HG02852 (cell line): ENCODE measurements around the gene CENPP.
"Not testable (repeated sequence)": the region's sequence is repeated elsewhere in the genome, so short reads cannot be mapped to it uniquely, and the experiment has no call there.

Experiments
- ATAC-seq: cut with Tn5 transposase; IDR thresholded peaks from one replicate; pipeline ENCODE4 v1.9.1; 2021; ENCODE audit warnings: mild to moderate bottlenecking, moderate library complexity; ENCODE audit not compliant: unreplicated experiment

The CENPP gene

DNA sequence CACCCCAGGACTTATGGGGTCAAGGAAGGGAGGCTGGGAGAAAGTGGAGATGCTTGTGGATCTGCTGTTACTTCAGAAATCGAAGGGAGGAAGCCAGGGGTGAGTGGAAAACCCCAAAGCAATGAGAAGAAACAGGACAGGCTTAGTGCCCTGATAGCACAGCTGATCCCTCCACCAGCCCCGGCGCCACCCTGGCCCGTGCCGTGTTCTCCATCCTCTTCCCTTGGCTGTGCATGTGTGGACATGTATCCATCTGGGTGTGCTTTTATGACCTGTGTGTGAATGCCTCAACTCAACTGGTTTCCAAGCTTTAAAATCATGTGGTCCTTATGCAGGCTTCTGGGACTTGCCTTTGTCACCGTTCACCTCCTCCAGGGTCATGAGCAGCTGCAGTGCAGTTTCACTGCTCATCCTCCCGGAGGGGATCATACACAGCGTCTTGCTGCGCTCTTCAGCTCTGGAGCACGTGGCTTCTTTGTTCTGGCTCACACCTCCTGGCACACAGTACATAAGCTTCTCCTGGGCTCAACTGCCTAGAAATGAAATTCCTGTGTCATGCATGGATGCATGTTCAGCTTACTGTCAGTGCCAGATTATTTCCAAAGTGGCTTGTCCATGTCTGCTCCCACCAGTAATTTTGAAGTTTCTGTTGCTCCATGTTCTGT lies 286.0 kb downstream of the CENPP start:
- ATAC-seq = no peak

DNA sequence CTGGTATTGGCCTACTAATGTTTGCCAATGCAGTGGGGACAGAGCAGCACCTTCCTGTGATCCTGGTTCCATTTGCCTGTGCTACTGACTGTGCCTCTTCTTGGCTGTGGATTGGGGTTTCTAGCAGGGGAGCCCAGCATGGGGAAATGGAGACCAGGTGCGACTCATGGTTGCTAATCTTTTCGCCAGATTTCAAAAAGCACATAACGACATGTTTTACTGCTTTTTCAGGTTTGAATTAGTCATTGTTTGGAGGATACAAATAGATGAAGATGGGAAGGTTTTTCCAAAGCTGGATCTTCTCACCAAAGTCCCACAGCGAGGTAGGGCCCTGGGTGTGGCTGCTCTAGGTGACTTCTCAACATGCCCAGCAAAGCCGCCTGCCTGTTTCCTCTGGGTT lies 286.5 kb downstream of the CENPP start:
- ATAC-seq = no peak

DNA sequence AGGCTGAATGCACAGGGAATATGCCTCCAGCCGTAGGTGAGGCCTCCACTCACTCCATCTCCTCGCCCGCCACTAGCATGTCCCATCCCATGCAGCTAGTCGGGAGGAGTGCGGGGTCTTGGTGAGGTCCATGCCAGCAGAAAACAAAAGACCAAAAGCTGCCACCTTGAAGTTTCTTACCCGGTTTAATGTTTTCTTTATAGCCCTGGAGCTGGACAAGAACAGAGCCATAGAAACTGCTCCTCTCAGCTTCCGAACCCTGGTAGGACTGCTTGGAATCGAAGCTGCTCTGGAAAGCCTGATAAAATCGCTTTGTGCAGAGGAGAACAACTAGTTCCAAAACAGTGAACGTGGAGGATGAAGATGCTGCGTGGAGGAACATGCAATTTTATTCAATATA lies 287.1 kb downstream of the CENPP start:
- no peak for ATAC-seq

DNA sequence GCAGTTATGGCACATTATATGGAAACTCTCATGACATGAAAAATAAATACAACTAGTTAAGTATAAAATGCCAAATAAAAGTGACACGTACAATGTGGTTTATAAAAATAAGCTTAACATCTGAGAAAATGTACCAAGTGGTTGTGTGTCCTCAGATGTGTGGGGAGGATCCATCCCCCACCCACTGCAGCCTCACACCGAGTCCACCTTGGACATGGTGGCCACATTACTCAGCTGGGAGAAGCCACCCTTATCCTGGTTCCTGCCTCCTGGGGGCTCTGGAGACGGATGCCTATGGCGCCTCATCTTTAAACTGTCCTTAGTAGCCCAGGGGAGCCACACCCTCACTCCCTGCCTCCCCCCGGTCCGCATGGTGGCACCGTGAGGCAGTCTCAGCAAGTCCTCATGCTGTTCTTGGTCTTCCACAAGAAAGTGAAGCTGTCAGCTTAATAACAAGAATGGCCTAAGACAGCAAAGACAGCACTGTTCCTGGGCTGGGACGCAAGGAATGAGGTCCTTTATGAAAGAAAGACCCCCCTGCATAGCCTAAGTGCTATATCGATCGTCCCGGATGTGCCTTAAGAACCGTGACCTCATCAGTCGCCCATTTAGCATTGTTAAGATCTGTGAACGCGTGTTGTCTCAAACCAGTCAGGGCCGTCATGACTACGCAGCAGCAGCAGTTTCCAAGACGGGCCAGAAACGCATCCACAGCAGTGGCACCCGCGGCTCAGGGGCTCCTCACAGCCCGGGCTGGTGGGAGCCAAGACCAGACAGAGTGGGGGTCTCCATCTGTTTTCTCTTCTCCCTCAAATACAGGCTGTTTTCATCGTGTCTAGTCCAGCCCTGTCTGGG lies 287.7 kb downstream of the CENPP start:
- ATAC-seq = no peak

DNA sequence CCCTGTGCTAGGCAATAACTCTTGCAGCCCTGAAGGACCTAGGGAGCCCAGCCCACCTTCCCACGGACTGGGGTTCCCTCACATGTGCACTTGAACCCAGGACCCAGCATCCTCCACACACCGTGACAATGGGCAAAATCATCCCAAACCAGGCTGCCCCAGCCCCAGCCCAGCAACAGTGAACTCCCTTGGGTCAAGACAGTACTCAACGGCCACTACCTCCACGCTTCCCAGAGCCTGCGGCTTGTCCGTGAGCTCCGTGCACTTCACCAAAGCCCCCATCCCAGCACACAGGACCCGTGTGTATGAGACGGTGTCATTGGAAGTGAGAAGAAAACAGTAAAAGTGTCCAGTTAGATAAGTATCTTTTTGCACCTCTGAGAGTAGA lies 288.4 kb downstream of the CENPP start:
- no peak for ATAC-seq

DNA sequence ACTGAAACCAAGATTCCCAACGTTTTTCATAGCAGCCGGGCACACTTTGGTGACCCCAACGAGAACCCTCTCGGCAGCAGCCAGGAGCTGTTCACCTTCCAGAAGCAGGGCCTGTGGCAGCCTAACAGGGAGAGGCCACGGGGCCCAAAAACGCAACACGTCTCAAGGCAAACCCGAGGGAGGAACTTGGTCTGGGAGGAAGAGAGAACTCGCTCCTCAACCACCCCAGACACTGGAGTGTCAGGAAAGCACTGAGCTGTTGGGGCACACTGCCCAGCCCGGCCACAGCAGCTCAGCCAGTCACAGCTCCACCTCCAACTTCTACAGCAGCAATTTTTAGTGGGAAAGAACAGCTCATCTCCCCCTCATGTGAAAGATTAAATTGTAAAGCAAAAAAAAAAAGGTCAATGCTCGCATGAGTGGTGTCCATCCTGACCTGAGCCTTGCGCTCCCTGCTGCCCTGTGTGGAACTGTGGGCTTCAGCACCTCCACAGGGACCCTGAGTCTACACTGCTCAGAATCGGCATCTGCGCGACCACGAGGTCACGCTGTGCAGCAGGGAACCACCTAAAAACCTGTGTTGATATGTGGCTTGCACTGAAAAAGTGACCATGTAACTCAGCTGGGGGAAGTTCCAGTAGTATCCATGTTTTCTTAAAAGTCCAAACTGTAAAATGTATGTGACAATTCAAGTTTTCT lies 289.2 kb downstream of the CENPP start:
- ATAC-seq = no peak

DNA sequence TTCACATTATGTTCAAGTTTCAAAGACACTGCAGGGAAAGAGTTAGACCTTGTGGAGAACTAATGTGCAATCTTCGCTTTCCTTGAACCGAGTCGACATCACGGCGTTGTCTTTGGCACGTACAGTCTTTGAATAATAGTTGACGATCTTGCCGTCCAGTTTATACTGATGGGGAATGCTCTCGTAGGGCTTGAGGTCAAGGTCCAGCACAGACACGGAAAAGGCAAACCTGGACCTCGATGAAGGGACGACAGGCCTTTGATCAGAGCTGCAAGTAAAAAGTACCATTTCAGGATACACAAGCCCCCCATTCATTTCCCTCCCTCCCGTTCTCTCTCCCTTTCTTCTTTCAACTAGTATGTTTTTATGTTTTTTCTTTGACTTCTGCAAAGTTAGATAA lies 290.0 kb downstream of the CENPP start:
- ATAC-seq = no peak

DNA sequence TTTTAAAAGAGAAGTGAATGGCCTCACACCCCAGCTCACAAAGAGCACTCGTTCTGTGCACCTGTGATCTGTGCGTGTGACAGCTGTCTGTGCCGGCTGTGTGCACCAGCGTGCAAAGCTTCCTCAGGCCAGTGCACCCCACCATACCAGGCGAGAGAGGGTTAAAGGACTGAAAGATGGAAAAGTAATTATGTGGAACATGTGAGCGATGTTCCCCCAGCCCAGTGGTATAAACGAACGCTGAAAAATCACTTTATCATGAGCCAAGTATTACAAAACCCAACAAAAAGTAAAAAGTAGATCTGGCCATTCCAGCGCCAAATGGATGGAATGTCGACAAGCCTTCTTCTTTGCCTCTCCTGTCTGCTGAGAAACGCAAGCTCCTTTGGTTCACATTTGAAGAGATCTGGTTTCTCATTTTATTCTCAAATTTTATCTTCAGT lies 290.5 kb downstream of the CENPP start:
- no peak for ATAC-seq

DNA sequence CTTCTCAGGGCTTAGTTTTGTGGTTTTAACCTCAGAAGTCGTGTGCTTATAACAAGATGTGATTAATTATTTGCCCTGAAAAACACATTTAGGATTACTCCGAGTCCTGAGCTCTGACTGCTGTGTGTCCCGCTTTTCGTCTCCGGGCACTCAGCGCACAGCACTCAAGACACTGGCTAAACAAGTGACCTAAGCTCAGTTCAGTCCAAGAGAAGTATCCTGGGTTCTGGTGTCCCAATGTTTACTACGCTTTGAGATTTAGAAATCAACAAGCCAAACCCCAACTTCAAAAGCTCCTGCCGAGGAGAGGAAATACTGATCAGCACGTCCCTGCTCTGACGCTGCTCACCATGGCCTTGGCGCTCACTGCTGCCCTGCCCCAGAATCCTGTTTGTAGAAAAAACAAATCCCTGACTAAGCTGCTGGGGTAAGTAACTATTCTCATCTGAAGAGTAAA lies 290.9 kb downstream of the CENPP start:
- no peak for ATAC-seq

DNA sequence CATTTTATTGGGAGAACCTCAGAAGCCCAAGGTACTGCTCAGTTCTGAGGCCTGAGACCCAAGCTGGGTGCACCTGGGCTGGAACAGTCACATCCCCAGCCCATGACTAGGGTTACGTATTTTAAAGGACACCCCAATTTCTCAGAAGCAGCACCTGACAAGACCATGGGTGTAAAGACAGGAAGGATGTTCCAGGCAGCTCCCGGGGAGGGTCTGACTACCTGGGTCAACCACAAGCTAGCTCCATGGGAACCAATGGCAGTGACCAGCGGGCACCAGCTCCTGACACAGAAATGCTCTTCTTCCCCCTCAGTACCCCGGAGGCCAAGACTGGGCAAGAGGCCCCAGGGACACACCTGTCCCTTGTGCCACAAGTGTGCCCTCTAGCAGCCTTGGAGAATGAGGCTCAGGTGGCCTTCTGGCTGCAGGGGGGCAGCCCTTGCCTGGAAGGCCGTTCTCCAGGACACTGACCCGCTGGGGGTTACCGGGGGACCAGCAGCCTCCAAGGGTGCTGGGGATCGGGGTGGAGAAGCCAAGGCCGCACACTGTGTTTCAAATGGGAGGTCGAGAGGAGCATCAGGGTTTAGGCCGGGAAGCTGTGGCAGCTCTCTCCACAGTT lies 291.6 kb downstream of the CENPP start:
- ATAC-seq = no peak

DNA sequence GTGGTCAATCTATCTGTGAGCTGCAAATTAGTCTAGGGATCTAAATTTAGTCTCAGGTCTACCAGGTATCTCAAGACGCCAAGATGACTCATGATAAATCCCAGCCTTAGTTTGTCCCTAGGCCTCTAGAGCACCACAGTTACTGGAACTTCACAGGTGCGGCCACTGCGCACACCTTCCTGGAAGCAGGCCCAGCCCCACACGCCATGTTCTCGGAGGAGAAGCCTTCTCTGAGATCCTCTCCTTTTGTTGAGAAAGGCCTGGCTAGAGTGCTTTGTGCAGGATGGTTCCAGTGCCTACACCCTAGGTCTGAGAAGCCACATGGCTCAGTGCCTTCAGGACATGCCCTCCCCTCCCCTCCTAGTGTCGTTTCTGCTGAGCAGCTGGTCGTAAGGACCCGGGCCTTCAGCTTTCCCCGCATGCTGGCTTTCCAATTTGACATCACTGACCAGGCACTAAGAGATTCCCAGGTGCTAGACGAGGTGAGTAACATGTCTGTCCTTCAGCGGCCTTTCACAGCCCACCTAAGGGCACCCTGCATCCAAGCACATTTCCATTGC lies 292.3 kb downstream of the CENPP start:
- no peak for ATAC-seq

DNA sequence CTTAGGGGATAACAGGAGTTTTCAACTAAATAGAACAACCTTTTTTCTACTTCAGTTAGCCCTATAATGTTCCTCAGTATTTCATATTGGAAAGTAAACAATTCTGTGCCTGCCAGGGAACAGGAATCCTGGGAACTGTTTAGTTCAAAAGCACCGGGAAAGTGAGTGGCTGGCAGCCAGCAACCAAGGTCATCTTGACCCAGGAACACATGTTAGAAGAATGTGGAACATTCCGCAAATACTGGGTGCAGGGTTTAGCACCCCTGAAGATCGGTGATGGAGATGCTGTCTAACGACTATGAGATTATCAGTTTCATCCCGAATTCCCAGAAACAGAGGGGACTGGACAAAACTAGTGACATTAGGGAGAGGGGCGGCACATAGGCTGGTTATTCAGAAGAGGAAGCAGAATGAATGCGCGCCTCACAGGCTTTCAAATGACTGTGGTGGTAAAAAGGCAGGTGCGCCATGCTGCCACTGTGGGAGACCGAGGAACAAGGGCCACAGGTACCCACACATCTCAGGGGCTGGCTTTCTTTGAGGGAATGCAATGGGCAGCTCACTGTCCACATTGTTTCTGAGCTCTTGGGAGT lies 293.0 kb downstream of the CENPP start:
- ATAC-seq = no peak

DNA sequence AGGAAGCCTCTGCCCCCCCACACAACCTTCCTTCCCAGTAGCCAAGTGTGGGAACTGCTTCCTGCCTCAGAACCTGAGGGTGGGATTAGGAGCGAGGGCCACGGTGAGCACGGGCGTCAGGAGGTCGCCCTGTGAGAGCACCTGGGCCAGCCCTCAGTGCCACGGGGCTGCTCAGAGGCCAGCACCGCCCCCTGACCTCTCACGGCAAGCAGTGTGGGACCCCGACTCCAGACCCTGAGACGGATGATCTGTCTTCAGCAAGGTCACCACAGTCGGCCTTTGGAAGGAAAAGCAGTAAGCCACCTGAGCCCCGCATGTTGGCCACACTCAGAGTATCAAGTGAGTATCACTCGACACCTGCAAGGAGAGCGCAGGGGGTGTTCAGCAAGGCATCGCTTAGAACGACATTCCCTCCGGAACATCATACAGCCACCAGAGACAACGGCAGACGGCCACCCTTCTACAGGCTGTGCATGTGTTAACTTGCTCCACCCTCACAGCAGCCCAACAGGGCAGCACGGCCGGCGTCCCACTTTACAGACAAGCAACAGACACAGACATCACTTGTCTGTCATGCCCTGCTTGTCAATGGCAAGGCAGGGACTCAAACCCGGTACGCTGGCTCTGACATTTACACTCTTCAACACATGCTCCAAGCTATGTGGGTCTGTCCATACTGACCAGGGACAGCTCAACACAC lies 294.0 kb downstream of the CENPP start:
- no peak for ATAC-seq

DNA sequence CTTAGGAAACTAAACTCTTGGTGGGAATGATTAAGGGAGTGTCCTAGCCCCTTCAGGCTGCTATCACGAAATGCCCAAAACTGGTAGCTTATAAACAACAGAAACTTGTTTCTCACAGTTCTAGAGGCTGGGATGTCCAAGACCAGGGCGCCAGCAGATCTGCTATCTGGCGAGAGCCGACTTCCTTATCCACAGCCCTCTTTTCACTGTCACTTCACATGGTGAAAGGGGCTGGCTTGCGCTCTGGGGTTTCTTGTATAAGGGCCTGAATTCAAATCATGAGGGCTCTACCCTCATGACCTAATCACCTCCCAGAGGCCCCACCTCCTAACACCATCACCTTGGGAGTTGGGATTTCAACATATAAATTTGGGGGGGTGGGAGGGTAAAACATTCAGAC lies 295.1 kb downstream of the CENPP start:
- ATAC-seq = no peak

DNA sequence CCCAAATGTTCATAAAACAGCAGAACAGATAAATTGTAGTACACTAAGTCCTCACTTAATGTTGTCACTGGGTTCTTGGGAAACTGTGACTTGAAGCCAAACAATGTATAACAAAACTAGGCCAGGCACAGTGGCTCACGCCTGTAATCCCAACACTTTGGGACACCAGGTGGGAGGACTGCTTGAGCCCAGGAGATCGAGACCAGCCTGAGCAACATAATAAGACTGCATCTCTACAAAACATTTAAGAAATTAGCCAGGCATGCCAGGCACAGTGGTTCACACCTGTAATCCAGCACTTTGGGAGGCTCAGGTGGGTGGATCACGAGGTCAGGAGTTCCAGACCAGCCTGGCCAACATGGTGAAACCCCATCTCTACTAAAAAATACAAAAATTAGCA lies 298.2 kb downstream of the CENPP start:
- ATAC-seq = not testable (repeated sequence)

DNA sequence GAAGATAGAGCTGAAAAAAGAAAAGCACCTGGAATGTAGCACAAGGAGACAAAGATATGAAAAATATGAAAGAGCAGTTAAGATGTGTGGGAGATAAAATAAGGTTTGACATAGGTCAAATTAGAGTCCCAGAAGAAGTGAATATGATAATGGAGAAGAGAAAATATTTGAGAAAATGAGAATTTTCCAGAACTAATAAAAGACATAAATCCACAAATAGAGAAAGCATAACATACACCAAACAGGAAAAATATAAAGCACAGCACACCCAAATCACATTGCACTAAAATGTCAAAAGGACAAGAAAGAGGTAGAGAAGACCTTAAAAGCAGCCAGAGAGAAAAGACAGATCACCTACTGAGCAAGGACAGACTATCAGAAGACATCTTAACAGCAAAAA lies 300.7 kb downstream of the CENPP start:
- ATAC-seq = no peak

DNA sequence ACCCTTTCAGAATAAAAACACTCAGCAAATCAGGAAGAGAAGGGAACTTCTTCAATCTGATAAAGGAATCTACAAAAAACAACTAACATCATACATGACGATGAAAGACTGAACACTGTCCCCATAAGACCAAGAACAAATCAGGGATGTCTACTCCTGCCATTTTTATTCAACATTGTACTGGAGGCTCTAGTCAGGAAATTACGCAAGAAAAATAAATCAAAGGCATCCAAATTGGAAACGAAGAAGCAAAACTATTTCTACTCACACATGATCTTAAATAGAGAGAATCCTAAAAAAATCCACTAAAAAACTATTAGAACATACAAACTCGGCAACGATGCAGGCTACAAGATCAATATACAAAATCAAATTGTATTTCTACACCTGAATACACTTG lies 301.9 kb downstream of the CENPP start:
- no peak for ATAC-seq

DNA sequence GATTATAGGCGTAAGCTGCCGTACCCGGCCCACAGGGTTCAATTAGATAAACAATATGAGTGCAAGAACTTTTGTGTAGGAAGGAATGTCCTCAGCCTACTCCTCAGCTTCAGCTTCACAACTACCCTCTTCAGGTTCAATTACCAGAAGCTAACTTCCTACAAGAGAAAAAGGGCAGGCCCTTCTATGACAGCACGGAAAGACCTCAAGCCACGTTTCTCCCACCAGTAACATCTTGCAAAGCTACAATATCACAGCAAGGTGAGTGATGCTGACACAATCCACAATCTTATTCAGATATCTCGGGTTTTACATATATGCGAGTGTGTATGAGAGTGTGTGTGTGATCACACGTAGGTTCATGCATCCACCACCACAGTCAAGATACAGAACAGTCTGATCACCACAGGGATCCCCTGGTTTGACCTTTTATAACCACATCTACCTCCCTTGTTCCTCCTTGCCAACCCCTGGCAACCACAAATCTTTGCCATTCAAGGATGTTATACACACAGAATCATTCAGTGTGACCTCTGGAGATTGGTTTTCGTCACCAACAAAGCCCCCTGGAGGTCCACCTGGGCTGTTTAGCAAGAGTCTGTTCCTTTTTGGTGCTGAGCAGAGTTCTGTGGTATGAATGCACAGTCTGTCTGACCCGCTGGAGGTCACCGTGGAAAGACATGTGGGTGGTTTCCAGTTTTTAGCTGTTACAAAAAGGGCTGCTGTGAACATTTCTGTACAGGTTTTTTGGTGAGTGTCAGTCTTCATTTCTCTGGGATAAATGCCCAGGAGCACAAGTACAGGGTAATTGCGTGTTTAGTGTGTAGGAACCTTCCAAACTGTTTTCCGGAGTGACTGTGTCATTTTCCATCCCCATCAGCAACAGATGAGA lies 305.9 kb downstream of the CENPP start:
- ATAC-seq = no peak

DNA sequence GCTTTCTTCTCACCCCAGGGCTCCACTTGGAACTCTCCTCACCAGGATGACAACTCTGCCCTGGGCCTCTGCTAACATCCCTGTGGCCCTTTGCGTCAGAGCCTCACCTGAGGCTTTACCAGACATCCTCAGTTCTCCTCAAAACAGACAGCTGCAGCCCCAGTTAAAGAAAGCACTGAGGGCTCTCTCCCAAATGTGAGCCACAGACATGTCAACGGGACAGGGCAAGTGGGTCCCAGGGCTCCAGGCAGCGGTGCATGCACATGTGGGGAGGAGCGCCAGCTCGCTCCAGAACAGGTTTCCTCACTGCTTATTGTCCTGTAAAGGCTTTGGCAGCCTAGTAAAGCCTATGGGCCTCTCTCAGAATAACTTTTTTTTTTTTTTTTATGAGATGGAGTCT lies 306.9 kb downstream of the CENPP start:
- no peak for ATAC-seq
